ENCODE measurements around the gene TMEM141. TPM values are rescaled to one million over a fixed set of nuclear protein-coding genes. Genes with fewer than 3 reads are reported as not detected.

The TMEM141 gene
- total and polyA plus RNA-seq, 2 of the 8 experiments (the other 6 are each of a cell fraction or from before 2014, with no cell fraction given): 51.1 to 137 TPM

DNA sequence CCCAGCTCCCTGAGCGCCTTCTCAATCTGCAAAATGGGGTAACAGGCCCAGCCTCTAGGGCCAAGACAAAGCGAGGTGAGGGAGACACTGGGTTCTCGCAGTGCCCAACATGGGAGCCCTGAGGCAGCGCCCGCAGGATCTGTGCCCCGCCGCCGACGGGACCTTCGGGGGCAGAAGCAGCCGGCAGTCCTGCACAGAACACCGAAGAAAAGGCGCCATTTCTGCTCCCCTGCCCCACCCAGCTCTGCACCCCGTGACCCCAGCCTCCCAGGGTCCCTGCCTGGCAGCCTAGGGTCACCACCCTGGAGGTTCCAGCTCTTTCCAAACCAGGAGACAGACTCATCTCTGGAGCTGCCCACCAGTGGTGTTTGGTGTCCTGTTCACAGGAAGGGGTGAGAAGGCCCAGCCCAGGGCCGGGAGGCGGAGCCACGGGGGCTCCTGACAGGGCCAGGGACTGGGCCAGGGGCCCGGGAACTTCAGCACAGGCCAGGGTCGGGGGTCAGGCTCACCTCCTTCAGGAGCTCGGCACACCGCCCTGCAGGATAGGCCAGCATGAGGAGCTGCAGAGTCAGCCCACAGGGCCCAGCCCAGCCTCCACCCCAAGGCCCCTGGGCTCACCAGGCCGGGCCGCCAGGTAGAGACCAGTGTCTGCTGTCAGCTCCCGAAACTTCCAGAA lies 36.4 kb upstream of the TMEM141 start:
- Histone ChIP-seq H3K23me2 (ENCODE audit: low read depth, low read length) (no peaks in the 10 kb centered on the region), H4K20me1 (replicated peaks in 1 of 2; ENCODE audit: control insufficient read depth in 1 of 2, insufficient read depth in 2 of 2, low read length in 2 of 2) (no peaks in the 10 kb centered on the region), H3K23ac (ENCODE audit: insufficient read length) (no peak overlapping the region), H2AK5ac (ENCODE audit: low read depth, low read length) (no peak overlapping the region), H4K5ac (ENCODE audit: insufficient read length, low read depth, low read length) (no peak overlapping the region), H4K8ac (ENCODE audit: extremely low read depth, insufficient read depth, low read length) (peak overlapping the region; percentile 51; the same call in 1 of the 2 replicates), H3K79me1 (ENCODE audit: low read depth, low read length) (no peaks in the 10 kb centered on the region), H3K27ac (ENCODE audit: low read depth, low read length) (no peak overlapping the region), H3K79me2 (ENCODE audit: control insufficient read depth in 1 of 2, insufficient read depth in 2 of 2, low read length in 2 of 2) (no peaks in the 10 kb centered on the region), H2BK12ac (ENCODE audit: low read depth, low read length) (no peak overlapping the region), H2BK120ac (replicated peaks; ENCODE audit: low read depth, low read length) (no peak overlapping the region), H2BK20ac (ENCODE audit: low read length) (no peak overlapping the region), H3K4me3 (ENCODE audit: extremely low read depth in 1 of 4, insufficient read depth in 2 of 4, low read depth in 3 of 4, low read length in 4 of 4) (no peak overlapping the region), H2BK5ac (ENCODE audit: low read depth, low read length) (no peak overlapping the region), H4K91ac (replicated peaks; ENCODE audit: insufficient read length, low read length) (no peak overlapping the region), H2BK15ac (ENCODE audit: low read length) (no peak overlapping the region), H3K36me3 (ENCODE audit: control insufficient read depth in 2 of 4, insufficient read depth in 4 of 4, low read length in 3 of 4) (no peaks in the 10 kb centered on the region), H3K9ac (replicated peaks in 1 of 4; ENCODE audit: extremely low read depth in 1 of 4, low read depth in 3 of 4, low read length in 3 of 4) (no peak overlapping the region), H3K9me3 (ENCODE audit: insufficient read depth in 2 of 2, low read depth in 1 of 2, low read length in 1 of 2) (peaks cover 3 to 12% of the 10 kb centered on the region in 2 experiments; a peak in 1 of 4 replicates), H3K14ac (ENCODE audit: insufficient read length) (no peak overlapping the region), H3K18ac (ENCODE audit: extremely low read depth, low read length) (peak overlapping the region; percentile 32; the same call in 1 of the 2 replicates), H3K4ac (replicated peaks; ENCODE audit: insufficient read length, low read depth, low read length) (peak overlapping the region; percentile 69), H3K4me2 (ENCODE audit: insufficient read depth in 1 of 2, low read depth in 2 of 2, low read length in 2 of 2) (no peak overlapping the region), H3K4me1 (replicated peaks in 1 of 4; ENCODE audit: control insufficient read depth in 3 of 4, insufficient read depth in 4 of 4, low read length in 3 of 4) (no peaks in the 10 kb centered on the region; a peak in 1 of 7 replicates), H2AFZ (ENCODE audit: low read length) (no peak overlapping the region), H3K56ac (replicated peaks; ENCODE audit: insufficient read length, low read depth, low read length) (no peak overlapping the region), H3K27me3 (replicated peaks in 1 of 4; ENCODE audit: control insufficient read depth in 3 of 4, extremely low read depth in 1 of 4, insufficient read depth in 3 of 4, low read length in 3 of 4) (no peaks in the 10 kb centered on the region)
- ChIA-PET POLR2A (ENCODE audit: partially characterized antibody) (interaction anchor here (0.9 to 2.6 kb wide), 3 partner anchors 25 to 85 kb away, joined by 3 to 13 read pairs (median 3); no protein-coding TSS in a partner anchor), CTCF (ENCODE audit: partially characterized antibody) (interaction anchor here (0.7 to 1.7 kb wide), 7 partner anchors 10 to 87 kb away, joined by 3 to 8 read pairs (median 4); partner anchors contain the start of gene AJM1)
- WGBS, 2 experiments (ENCODE audit: extremely low coverage in 1 of 2, insufficient coverage in 1 of 2, insufficient read length in 1 of 2, insufficient replicate concordance in 2 of 2, low coverage in 1 of 2, low lambda C conversion rate in 2 of 2, missing lambda C conversion rate in 1 of 2): 87% methylated on average over 24 of the region's 24 CpGs; no CpG with 5 or more reads in 1 of the 2 experiments
- FAIRE-seq: no peak
- peak in 1 of 2 experiments; percentile 49 for DNase-seq (ENCODE audit: low read depth in 1 of 2, low spot score in 2 of 2)
- TF ChIP-seq CBX8 (IDR thresholded peaks at IDR 0.05; ENCODE audit: borderline replicate concordance, low read depth, low read length) (no peak), TAF1 (IDR thresholded peaks at IDR 0.05; ENCODE audit: low read depth, low read length) (no peak), CREB1 (IDR thresholded peaks at IDR 0.05) (no peak)

Measured in H1 (cell line).